GM19239 (cell line): Measurements from ENCODE around the gene SMARCD2.

Experiments used
- DNase-seq: peaks from one replicate; pipeline ENCODE4 v3.0.0; 2011; ENCODE audit warnings: low spot score; ENCODE audit not compliant: insufficient read length
- FAIRE-seq: peaks from 2 replicates; lab custom pipeline; 2011; peaks lifted over from hg19 to GRCh38; lab: Jason Lieb, UNC

SMARCD2 gene

DNA sequence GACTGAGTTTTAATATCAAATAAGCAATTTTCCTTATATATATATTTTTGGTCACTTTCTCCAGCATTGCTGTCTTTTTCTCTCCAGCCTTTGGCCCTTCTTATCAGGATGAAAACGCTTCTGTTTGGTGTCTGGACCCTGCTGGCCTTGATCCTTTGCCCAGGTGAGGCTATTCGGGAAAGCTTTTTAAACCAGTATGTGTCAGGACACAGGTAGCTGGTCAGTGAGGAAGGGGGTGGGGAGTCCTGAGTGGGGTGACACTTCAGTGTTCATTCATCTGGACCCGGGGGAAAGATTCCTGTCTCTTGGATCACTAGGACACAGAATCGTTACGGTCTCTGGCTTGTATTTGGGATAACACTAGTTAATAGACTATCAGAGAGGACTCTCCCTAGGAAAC is 12.2 kb upstream of the SMARCD2 start:
- no peak for FAIRE-seq
- no peak for DNase-seq

DNA sequence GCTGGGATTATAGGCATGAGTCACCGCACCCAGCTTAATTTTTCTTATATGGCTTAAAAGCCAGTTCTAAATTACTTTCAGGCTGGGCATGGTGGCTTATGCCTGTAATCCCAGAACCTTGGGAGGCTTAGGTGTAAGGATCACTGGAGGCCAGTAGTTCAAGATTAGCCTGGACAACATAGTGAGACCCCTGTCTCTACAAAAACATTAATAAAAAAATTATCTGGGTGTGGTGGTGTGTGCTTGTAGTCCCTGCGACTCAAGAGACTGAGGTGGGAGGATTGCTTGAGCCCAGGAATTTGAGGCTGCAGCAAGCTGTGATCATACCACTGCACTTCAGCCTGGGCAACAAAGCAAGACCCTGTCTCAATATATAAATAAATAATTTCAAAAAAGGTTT is 10.8 kb upstream of the SMARCD2 start:
- FAIRE-seq (no peak), DNase-seq (no peak)

DNA sequence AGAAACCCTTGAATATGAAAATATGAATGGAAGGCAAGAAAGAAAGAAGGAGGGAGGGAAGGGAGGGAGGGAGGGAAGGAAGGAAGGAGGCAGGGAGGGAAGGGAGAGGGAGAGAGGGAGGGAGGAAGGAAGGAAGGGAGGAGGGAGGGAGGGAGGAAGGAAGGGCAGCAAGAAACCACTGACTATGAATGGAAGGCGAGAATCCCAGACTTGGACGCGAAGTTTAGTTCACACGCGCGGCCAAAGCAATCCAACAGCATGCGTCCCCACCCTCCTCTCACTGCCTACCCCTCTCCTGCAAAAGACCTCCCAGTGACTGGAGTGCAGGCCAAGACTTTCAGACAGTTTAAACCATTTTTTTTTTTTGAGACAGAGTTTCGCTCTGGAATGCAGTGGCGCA is 7.9 kb upstream of the SMARCD2 start:
- DNase-seq (no peak), FAIRE-seq (no peak)

DNA sequence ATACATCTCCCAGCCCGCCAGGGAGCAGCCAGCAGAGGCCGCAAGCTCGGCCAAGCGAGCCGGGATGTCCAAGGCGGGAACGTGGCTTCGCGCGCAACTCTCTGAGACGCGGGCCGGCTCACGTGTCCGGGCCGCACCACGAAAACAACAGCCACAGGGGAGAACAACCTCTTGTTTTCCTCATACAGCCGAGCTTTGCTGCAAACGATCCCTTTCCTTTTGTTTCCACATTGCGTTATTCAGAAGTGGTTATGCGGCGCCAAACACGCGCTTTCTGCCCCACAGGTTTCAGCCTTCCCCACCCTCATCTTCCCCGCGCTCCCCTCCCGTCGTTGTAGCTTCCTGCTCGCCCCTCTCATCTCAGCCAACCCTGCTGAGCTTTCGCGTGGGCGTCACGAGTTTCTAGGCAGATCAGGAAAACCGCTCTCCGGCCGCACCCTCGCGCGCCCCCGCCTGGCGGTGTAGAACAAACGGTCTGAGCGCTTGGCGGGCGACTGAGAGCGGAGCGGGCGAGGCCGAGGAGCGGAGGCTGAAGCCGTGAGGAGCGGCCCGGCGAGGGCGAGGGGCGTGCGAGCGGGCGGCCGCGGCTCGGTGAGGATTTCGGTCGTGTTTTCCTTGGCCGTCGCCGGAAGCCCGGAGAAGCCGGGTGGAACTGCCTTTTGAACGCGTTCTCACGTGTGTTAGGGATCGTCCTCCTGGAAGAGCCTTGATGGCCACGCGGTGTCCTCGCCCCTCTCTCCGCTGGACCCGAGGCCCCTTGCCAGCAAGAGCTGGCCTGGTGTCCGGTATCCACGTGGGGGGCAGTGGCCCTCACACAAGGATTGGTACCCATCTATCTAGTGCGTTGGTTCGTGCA is 6.6 kb upstream of the SMARCD2 start:
- peak; percentile 95 for DNase-seq
- peak; percentile 84 for FAIRE-seq

DNA sequence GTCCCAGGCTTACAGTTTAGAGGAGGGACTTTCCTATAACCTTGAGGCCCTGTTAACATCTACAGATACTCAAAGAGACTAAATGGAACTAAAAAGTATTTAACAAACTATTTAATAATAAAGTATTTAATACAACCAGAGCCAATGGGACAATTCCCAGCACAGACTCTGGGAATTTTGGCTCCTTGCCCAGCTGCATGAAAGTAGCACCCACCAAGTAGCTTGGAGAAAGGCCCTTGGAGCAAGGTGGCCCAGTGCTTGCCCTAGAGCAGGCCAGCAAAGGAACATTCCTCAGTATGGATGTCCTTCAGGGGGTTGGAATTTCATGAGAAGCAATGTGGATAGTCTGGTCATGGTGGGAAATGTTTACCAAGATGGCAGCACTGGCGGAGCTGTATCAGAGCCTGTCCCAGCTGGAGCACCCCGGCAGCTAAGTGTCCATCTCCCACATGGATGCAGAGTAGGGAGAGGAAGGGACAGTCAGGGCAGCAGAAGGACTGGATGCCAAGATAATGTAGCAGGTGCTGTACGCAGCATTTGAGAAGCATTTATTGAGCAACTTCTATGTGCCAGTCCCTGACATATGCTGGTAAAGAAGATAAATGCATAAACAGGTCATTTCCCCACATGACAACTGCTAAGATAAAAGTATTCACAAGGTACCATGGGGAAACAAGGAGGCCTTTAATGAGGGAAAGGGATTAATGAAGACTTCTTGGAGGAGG is 5.2 kb upstream of the SMARCD2 start:
- FAIRE-seq: no peak

DNA sequence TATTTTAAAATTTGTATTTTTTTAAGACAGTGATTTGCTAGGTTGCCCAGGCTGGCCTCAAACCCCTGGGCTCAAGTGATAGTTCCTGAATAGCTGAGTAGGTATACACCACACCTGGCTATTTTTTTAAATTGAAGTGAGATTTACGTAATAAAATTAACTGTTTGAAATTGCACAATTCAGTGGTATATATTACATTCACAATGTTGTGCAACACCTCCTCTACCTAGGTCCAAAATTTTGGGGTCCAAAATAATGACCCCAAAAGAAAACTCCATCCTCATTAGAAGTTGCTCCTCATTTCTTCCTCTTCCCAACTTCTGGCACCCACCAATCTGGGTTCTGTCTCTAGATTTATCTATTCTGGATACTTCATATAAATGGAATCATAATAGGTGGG is 3.0 kb upstream of the SMARCD2 start:
- FAIRE-seq (no peak), DNase-seq (no peak)

More for the DNA sequence above, 5.2 kb upstream of the SMARCD2 start:
- no peak for DNase-seq

DNA sequence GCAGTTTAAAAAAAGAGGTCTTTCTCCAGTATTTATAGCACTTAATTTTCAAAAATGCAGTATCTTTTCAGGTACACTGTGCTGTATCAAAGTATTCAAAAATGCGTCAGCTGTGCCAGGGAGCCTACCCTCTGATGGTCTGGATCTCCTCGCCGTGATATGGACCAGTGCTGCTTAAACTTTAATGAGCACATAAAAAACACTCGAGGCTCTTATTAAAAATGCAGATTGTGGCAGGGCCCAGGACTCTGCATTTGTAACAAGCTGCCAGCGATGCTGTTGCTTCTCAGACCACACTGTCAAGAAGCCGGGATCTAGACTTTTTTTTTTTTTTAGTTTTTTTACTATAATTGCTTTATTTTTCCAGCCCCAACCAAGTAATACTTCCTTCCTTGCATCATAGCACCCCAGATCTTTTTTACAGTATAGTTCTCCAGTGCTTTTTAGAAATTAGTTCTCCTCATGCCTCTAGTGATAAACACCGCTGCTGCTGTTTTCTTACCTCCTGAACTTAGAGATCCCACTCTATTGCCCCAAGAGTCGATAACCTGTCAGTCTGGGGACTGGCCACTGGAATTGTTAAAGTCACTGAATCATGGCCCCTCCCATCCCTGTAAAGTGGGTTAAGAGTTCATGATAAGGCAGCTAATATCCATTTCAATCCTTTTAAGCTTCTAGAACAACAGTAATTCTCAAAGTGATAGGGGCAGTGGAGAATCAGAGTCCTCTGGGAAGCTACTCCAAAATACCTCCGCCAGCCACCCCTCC is 1.6 kb upstream of the SMARCD2 start:
- FAIRE-seq: no peak
- no peak for DNase-seq

DNA sequence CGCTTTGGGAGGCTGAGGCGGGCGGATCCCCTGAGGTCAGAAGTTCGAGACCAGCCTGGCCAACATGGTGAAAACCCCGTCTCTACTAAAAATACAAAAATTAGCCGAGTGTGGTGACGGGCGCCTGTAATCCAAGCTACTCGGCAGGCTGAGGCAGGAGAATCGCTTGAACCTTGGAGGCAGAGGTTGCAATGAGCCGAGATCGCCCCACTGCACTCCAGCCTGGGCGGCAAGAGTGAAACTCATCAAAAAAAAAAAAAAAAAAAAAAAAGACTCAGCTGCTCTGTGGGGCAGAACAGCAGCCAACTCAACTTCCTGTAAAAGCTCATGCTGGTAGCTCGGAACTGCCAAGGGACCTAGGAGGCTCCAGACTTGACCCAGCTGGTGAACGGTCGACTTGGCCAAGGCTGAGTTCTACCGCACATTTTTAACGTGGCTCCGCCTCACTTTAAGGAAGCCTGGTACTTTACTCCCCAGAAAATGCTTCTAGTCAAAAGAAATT is 953 bp upstream of the SMARCD2 start:
- FAIRE-seq: peak; percentile 54
- peak; percentile 65 for DNase-seq

DNA sequence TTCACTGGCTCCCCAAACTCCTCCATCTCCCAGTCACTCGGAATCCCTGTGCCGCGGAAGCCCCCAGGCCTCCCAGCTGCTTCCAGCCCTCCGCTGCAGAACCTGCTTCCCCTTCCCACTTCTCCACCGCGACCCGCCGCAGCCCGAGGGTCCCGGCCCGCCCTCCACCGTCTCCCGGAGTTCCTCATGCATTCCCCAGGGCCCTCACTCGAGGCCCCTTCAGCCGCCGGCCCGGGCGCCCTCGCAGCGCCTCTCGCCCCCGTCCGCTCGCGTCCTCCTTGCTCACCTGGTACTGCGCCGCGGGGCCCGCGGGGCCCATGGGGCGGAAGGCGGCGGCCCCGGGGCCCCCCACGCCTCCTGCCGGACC is 329 bp downstream of the SMARCD2 start:
- FAIRE-seq: no peak
- DNase-seq: no peak

DNA sequence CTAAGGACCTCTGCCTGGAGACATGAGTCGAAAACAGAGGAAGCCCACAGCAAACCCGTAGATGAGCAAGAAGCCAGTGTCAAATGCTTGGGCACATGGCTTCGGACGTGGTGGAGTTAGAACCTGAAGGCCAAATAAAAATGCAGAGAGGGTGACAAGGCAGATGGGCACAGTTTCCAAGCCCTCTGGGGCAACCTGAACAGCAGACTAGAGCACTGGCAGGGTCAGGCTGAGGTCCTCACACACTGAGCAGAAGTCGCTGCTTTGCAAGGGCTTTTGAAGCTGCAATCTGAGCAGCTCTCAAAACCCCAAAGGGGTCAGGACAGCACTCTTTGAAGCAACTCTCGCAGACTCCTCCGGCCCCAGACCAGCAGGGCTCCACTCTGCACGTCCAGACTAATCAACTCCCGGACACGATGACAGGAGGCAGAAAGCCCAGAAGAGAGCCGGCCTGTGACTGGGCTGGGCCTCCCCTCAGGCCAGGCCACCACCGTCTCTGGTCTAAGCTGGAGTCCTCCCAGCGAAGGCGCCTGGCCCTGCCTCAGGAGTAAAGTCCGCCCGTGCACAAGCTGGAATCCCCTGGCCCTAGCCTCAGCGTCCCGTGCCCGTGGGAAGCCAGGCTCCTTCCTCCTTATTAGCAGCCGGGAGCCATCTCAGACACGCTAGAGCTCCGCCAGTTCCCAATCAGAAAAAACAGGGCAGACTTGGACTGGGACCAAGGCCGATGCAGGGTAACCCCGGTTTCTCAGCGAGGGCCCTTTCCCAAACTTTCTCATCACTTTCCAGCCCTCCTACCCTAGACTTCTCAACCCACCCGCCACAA is 924 bp downstream of the SMARCD2 start:
- peak; percentile 51 for FAIRE-seq
- no peak for DNase-seq

DNA sequence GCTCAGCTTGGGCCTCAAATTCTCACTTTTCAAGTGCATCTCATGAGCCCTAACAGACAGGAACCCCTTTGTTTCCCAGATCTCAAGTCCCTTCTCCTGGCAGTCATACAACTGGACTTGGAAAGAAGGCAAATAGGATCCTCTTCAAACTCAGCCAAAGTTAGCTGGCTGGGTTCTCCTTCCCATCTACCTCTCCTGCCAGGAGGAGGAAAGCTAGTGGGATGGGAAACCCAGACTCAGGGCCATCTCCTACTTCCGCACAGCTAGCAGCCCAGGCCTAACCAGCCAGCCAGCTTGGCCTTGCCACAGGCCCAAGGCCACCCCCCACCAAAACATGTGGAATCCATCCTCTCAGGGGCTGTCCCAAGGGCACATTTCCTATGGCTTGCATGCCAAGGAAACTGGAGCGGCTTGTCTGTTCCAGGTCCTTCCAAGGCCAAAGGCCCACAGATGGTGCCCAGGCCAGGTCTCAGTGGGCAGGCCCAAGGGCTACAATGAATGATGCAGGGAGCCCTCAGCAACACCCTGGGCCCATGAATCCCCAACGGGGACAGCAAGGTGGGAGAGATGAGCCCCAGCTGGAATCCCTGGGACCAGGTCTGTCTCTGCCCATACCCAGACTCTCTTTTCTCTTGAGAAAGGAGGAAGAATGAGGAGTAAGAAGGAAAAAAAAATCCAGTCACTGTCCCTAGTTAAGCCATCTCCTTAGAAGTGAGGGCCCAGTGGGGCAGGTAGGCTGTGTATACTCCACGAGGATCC is 1.7 kb downstream of the SMARCD2 start:
- DNase-seq: no peak
- FAIRE-seq: no peak

DNA sequence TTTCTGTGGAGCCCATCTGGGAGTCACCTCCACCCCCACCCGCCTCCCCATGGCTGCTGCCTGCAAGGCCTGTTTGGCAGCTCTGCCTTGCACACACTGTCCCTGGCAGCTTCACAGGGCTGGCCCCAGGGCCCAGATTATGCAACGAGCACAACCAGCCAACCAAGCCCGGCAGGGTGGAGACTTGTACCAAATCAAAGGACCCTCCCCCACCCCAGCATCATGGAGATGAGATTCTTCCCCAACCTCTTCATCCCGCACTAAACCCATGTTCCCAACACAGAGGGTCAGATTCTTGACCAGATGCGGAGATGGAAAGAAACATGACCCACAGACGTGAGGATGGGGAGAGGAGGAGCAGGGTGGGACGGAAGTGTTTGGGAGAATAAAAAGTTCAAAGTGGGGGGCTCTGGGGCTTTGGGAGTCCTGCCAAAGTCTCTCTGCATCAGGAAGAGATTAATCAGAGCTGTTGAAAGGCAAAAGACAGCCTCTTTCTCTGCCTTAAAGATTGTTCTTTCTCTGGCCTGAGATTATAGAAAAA is 3.8 kb downstream of the SMARCD2 start:
- no peak for DNase-seq
- no peak for FAIRE-seq

DNA sequence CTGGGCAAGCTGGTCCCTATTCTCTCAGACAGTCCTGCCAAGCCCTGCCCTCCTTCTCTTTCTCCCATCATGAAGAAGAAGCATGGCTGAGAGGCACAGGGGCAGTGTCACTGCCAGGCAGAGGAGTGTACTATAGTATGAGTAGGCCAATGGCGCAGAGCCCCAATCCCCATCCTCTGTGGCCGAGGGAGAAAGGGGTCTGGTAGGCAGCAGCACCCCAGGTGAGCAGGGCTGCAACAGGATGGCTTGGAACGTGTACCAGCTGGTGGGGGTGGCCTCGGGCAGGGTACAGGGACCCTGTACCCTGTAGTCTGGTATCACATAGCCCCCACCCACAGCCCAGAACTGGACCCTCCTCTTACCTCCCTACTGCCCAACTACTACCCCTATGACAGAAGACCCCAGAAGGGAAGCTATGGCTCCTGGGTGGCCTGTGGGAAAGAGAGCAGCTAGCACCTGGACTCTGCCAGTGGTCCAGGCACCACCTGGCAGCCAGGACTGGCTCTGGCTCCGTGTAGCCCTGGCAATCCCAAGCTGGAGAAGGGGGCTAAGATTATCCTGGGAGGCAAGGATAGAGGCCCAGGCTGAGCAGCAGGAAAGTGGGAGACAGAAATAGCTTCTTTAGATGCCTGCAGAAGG is 4.4 kb downstream of the SMARCD2 start:
- no peak for FAIRE-seq

DNA sequence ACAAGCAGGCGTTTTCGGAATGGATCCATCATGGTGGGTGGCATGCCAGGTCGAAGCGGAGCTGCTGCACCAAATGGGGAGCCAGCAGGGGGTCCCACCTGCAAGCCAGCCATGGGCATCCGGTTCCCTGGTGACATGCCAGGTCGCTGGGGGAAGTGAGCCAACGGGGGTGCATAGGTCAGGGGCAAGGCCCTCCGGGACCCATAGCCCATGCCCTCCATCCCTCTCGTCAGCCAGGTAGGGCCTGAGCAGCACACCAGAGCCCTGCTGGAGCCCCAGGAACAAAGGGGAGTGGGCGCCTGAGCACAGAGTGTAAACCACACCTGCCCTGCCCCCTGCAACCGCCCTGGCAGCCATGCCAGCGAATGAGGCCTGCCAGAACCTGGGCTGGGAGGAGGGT is 5.0 kb downstream of the SMARCD2 start:
- DNase-seq (no peak), FAIRE-seq (no peak)

More for the DNA sequence above, 4.4 kb downstream of the SMARCD2 start:
- no peak for DNase-seq

DNA sequence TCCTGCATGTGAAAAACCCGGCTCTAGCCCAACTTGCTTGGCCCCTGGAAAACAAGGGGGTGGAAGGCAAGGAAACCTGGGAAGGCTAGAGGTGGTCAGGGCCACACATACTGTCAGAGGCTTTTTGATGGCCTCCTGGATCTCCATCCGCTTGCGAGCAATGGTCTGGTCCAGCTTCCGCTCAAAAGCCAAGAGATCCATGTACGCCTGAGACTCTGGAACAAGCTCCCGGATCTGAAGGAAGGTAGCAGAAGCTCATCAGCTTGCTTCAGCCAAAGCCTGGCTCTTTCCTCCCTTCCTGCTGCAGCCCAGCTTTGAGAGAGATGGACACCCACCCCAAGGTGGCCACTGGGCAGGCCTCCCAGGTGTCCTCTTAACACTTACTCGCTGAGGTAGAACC is 5.7 kb downstream of the SMARCD2 start:
- FAIRE-seq: no peak
- DNase-seq: no peak

DNA sequence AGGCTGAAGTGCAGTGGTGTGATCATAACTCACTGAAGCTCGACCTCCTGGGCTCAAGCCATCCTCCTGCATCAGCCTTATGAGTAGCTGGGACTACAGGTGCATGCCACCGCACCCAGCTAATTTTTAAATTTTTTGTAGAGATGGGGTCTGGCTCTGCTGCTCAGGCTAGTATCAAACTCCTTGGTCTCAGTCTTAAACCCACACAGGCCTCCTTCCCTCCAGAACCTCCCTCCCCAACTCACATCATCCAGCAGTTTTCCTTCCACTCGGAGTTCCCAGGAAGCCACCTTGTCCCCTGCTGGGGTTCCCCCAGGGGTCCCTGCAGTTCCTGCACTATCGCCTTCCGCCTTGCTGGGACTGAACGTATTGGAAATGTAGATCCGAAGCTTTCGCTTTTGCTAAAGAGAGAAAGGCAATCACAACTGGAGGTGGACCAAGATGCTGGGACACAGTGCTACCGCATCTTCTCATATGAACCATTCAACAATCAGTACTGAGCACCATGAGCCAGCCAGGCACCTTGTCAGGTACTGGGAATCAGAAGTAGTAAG is 7.2 kb downstream of the SMARCD2 start:
- DNase-seq: no peak
- FAIRE-seq: no peak

DNA sequence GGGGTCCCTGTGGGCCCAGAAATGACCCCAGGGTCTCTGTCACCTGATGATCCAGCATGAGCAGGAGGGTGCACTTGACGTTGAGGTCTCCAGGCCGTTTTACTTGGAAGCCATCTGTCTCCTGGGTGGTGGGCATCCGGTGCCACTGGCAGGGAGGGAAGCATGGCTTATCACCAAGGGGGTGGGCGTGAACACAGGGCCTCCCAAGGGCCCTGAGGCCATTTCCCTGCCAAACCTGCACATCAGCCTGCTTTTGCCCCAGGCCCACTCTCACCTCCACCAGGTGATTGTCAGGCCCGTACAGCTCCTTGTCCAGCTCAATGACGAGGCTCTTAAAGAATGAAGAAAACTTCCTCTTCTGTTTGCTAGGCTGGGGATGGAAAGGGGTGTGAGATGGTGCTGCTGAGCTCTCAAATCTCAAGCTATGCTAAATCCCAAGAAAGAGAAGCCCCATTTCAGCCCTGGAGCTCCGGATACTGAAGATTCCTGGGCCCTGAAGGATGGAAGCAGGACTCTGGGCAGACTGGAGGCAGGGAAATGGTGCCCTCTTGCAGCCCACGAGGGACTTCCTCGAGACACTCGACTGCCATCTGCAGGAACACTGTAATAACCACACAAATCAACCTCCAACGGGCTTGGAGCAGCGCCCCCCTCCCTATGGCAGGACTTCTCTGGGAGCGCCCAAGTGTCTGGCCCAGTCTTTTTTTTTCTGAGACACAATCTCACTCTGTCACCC is 7.9 kb downstream of the SMARCD2 start:
- DNase-seq: peak; percentile 42
- FAIRE-seq: peak; percentile 61
